ENCODE data around the gene ETV3. TPM values are rescaled to one million over a fixed set of nuclear protein-coding genes. Genes with fewer than 3 reads are reported as not detected.

The ETV3 gene
- total and polyA plus RNA-seq, 2 of the 13 experiments (the other 11 are each of a cell fraction or from before 2014, with no cell fraction given) = 4.2 to 5.8 TPM

DNA sequence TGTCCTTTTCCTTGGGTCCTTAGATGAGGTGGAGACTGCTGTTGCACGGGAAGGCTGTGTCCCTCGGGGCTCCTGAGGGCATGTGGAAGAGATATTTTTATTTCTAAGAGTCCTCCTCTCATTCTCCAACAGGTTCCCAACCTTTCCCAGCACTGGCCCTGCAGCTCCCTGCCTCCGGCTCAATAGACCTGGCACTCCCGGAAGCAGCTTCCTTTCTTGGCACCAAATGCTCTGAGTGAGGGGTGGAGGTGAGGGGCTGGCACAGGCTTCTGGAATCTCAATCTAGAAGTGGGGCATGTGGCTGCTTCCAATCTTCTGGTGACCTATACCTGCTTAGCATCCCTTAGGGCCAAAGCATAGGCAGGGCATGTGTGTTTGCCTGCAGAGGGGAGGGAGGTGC lies 43.1 kb downstream of the ETV3 start (continued):
- TF ChIP-seq, protein P1, sequence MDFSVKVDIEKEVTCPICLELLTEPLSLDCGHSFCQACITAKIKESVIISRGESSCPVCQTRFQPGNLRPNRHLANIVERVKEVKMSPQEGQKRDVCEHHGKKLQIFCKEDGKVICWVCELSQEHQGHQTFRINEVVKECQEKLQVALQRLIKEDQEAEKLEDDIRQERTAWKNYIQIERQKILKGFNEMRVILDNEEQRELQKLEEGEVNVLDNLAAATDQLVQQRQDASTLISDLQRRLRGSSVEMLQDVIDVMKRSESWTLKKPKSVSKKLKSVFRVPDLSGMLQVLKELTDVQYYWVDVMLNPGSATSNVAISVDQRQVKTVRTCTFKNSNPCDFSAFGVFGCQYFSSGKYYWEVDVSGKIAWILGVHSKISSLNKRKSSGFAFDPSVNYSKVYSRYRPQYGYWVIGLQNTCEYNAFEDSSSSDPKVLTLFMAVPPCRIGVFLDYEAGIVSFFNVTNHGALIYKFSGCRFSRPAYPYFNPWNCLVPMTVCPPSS (IDR thresholded peaks at IDR 0.05) = no peak
- no peak for TF ChIP-seq POGZ (CRISPR knock-in tag; IDR thresholded peaks at IDR 0.05)
- TF ChIP-seq, protein P2, sequence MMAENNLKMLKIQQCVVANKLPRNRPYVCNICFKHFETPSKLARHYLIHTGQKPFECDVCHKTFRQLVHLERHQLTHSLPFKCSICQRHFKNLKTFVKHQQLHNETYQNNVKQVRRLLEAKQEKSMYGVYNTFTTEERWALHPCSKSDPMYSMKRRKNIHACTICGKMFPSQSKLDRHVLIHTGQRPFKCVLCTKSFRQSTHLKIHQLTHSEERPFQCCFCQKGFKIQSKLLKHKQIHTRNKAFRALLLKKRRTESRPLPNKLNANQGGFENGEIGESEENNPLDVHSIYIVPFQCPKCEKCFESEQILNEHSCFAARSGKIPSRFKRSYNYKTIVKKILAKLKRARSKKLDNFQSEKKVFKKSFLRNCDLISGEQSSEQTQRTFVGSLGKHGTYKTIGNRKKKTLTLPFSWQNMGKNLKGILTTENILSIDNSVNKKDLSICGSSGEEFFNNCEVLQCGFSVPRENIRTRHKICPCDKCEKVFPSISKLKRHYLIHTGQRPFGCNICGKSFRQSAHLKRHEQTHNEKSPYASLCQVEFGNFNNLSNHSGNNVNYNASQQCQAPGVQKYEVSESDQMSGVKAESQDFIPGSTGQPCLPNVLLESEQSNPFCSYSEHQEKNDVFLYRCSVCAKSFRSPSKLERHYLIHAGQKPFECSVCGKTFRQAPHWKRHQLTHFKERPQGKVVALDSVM (CRISPR knock-in tag; IDR thresholded peaks at IDR 0.05) = no peak
- no peak for TF ChIP-seq ZNF12 (CRISPR knock-in tag; IDR thresholded peaks at IDR 0.05)
- no peak for TF ChIP-seq SP4 (CRISPR knock-in tag; IDR thresholded peaks at IDR 0.05)
- TF ChIP-seq HDAC6 (IDR thresholded peaks at IDR 0.05; ENCODE audit: low read depth, low read length) = no peak
- TF ChIP-seq, protein P3, sequence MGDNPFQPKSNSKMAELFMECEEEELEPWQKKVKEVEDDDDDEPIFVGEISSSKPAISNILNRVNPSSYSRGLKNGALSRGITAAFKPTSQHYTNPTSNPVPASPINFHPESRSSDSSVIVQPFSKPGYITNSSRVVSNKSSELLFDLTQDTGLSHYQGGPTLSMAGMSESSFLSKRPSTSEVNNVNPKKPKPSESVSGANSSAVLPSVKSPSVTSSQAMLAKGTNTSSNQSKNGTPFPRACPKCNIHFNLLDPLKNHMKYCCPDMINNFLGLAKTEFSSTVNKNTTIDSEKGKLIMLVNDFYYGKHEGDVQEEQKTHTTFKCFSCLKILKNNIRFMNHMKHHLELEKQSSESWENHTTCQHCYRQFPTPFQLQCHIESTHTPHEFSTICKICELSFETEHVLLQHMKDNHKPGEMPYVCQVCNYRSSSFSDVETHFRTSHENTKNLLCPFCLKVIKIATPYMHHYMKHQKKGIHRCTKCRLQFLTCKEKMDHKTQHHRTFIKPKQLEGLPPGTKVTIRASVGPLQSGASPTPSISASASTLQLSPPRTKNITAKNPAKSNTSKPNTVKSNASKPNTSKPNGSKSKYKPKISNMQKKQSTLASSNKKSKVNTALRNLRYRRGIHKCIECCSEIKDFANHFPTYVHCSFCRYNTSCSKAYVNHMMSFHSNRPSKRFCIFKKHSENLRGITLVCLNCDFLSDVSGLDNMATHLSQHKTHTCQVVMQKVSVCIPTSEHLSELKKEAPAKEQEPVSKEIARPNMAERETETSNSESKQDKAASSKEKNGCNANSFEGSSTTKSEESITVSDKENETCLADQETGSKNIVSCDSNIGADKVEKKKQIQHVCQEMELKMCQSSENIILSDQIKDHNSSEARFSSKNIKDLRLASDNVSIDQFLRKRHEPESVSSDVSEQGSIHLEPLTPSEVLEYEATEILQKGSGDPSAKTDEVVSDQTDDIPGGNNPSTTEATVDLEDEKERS (CRISPR knock-in tag; IDR thresholded peaks at IDR 0.05) = no peak
- TF ChIP-seq ZBTB8A (CRISPR knock-in tag; IDR thresholded peaks at IDR 0.05; ENCODE audit: borderline replicate concordance, low read depth) = no peak
- TF ChIP-seq FOXP1 (IDR thresholded peaks at IDR 0.05) = no peak
- no peak for TF ChIP-seq FOXP1 (CRISPR knock-in tag; IDR thresholded peaks at IDR 0.05)
- no peak for TF ChIP-seq SIN3A (IDR thresholded peaks at IDR 0.05; ENCODE audit: borderline replicate concordance, low read depth, low read length)
